Activated CD8-positive, alpha-beta memory T cell treated with anti-CD3 and anti-CD28 coated beads for 48 hours (primary cell): Measurements from ENCODE around the gene POLRMT.
A peak's percentile ranks its signal among the peaks of the same experiment; 100 is the strongest.

ENCODE experiments used
- DNase-seq, 3 experiments: peaks; one replicate each; pipeline ENCODE4 v3.0.0-alpha.2; 2020; ENCODE audit warnings: low read depth in 2 of 3, low spot score in 2 of 3

The POLRMT gene

DNA sequence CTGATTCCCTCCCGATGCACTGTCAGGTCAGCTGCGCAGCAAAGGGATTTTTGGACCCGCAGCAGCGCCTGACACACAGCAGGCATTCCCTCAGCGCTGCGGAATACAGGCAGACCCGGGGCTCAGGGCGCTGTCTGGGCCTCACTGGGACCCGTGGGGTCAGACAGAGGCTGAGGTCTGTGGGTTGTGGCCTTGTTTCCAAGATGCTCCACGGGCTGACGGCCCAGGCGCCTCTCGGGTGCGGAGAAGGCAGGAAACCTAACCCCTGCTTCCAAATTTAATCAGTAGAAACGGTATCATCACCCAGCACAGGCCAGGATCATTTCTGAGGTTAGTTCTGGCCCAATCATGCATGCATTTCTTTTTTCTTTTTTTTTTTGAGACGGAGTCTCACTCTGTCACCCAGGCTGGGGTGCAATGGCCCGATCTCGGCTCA lies 30.4 kb upstream of the POLRMT start:
- no peak for DNase-seq

DNA sequence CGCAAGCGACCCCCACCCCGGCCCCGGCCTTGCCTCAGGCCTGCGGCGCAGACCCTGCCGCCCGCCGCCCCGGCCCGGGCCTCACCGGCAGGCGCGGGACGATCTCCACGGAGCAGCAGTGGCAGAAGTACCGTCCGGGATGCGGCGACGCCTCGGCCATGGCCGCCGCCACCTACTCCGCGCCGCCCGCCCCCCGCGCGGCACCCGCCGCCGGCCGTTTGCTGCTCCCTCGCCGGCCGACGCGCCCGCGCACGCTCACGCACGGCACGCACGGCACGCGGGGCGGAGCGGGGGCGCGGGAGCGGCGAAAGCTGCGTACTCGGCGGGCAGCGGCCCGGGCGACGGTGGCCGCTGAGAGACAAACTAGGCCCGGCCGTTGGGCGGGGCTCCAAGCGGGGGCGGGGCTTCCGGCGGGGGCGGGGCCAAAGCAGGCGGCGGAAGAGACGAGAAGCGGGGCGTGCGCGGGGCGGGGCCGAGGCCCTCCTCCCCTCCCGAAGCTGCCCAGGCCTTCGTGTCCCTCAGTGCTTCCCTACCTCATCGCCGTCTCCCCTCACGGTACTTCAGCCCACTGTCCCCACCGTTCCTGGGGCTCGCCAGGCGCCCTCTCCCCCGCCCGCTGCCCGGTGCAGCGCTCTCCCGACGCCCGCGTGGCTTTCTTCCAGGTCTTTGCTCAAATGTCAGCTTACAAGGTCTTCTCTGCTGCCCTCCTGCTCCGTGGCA lies 29.8 kb upstream of the POLRMT start, which contains the start of gene RNF126:
TSS of gene RNF126 (minus strand) at position 253 of the 720 bp plus-strand sequence. CDS start at position 160, 93 bp downstream.
- peak; percentile 90 to 96 (median 93) for DNase-seq

DNA sequence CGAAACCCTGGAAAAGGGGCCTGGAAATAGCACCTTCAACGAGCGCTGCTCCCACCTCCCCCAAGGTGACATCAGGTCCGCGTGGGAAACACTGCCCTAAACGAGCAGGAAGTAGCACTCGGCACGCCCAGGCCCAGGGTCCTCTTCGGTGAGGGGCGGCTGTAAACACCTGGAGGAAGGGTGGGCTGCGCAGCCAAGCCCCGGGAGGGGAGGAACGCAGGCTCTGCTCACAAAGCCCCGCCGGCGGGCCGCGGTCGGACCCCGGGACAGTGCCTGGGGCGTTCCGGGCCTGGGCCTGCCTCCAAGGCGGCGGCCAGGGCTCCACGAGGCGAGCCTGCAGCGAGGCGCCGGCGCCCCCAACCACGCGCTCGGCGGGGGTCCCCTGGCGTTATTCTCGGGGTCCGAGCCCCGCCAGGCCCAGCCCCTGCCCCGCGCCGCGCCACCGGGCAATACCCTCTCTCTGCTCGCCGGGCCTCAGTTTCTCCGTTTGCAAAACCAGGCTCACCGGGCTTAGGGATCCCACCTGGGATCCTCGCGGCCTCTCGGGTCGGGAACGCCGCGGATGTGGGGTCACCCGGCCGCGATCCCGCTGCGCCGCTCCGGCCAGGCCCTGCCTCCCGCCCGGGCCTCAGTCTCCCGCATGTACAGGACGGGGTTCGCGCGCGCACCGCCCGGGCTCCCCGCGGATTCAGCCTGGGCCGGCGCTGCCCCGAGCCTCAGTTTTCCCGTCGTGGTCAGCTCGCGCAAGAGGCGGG lies 29.0 kb upstream of the POLRMT start:
- DNase-seq: peak in 2 of 3 experiments; percentile 53 to 54

DNA sequence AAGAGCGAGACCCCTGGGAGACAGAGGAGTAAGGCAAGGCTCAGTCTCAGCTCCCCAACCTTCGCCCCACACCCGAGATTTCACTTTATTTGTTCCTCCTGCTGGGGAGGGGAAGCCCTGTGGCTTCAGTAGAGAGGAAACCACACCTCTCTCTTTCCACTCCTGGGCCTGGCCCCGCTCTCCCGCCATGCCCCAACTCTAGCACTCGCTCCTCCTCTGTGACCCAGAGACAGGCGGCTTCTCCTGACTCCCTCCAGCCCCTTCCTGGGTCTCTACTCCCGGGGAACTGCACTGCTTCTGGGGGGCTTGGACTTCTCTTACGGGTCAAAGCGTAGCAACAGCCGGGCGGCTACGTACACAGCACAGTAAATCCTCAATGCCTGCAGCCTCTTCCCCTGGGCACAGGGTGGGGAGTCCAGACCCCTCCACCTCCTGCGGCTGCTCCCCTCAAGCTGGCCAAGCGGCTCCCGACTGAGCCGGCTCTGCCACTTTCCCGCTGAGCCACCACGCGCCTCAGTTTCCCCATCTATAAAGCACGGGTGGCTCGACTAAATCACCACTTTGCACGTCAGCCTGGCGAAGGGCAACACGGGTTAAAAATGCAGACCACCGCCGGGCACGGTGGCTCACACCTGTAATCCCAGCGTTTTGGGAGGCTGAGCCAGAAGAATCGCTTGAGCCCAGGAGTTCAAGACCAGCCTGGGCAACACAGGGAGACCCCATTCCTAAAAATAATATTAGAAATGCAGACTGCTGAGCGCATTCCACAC lies 28.3 kb upstream of the POLRMT start:
- DNase-seq: no peak

DNA sequence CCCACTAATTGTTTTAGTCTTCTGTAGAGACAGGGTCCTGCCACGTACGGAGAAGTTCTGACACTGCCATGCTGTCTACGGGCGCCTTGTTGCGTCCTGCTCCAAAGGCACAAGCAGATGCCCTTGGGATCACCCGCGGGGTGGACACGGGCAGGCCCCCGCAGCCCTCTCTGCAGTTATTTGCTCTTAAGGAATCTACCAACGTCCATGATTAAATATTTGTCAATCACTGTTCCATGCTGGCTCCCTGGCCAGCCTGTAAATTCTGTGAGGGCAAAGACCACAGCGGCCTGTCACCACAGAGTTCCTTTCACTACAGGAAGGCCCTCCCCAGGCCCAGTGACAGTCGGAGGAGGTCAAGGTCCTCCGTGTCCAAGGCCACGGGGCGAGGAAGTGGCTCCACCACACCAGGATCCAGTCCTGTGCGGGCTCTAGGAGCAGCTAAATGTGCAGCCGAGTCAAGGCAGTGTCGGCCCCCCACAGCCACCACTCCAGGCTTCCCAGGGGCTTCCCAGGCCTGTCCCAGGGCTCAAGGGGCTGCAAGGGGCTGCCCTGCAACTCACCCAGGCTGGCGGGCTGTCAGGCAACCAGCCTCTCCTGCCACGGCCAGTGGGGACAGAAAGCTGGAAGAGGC lies 27.6 kb upstream of the POLRMT start:
- DNase-seq: no peak

DNA sequence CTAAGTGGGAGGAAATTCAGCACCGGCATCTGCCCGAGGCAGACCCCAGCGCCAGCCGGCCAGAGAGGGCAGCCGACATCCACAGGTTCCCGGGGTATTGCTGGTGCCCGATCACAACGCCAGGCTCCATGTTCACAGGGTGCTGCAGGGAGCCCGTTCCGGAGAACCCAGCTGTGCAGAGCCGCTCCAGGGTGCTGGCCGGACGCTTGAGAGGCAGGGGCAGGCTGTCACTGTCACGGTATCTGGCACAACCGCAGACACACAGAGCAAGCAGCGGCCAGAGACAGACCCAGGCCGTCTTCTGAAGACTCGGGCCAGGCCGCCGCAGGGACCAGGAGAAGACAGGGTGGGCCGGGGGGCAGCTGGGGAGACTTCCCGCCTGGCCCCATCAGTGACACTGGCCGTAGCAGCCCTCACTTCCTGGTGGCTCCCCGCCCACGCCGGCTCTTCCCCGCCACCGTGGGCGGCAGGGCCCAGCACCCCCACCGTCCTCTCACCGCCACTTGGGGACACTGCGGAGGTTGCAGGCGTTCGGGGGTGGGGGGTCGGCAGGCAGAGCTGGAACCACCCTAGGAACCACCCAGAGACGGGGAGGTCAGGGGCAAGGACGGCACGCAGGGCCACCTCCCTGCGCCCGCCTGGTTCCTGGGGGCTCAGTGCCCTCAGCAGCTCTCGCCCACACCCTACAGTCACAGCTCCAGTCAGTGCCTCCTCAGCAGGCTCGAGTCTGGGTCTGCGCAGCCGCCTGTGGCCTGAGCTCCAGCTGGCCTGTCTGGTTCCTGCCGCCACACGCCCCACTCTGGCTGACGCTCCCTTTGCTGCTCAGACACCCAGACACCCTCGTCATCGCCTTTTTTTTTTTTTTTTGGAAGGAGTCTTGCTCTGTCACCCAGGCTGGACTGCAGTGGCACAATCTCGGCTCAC lies 25.8 kb upstream of the POLRMT start:
- no peak for DNase-seq

DNA sequence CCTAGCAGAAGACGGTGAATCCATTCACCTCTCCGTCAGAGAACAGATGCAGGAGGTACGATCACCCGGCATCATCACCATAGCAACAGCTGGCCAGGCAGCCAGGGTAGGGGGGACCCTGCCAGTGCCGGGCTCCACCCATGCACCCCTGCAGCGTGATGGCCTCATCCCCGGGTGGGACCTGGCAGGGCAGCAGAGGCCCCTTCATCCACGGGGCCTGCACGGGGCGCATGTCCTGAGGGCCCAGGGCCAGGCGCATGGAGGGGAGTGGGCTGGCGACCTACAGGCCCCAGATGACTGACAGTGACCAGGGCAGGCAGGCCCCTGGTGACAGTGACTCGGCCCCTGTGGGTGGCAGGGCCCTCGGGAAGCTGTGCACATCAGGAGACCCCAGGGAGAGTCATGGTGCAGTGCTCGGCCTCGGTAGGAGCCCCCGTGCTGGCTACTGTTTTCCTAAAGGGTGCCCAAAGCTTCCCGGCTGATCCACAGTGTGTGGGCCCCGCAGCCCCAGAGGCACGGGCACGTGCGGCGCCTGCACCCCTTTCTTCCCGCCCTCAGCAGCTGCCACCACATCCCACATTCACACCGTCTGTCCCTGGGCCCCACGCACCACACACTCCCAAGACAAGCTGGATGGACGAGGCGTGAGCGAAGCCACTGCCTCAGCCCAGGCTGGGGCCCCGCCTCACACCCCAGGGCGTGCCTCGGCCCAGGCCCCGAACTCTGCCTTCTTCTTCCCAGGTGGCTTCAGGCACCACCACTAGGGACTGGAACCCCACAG lies 24.9 kb upstream of the POLRMT start:
- DNase-seq: no peak

DNA sequence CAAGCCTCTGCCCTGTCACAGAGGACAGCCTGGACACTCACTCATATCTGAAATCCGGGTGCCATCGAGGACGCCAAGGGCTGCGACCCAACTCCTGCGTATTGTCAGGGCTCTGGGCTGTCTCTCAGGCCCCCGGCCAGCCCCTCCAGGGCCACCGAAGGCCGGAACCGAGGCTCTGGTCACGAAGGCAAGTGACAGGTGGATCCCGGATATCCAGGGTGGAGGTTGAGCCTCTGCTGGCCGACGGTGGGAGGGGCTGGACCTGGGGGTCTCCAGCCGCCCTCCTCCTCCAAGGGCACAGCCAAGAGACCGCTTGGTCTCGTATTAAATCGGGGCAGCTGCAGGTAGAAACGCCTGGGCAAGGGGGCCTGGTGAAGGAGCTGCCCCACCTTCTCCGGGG lies 24.3 kb upstream of the POLRMT start:
- no peak for DNase-seq

DNA sequence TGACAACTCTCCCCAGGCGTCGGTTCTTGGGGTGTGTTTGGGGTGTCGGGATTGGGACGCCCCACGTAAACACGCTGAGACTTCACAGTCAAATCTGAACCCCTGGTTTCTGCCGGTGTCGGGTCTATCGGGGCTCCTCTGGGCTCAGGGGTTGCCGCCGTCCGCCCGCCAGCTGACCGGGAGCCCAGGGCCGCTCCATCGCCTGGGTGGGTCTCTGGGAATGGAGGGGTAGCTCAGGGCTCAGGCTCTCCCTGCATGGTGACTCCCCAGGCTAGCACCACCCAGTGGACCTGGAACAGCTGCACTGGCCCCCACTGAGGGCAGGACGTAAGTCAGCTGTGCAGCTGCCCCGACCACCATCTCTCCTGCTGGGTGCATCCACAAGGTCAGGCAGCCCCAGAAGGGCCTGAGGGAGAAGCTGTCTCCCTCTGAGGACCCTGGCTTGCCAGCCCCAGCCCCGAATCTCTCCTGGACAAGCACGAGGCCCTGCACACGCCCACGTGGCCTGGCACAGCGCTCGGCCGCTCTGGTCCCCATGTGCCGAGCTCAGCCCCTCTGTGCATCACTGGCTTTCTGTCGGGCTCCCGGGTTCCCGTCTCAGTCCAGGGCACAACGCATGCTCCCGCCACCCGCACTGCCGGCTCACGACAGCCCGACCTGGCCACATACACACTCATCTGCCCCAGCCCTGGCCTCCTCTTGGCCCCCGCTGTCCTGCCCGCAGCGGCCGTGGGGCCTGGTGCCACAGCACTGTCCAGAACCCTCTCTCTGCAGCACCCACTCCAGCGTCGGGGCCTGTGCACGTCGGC lies 23.6 kb upstream of the POLRMT start:
- DNase-seq: no peak

DNA sequence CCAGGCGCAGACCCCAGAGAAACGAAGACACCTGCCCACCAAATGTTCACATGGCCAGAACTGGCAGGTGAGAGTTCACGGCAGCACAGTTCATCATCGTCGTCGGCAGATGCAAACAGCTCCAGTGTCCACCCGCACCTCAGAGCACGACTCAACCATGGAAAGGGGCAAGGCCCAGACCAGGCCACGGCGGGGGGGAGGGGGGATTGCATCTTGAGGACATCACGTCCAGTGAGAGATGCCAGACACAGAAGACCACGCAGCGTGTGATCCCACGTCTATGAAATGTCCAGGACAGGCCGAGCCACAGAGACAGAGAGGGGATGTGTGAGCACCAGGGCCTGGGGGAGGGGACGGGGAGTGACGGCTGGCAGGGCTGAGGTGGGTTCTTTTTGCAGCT lies 22.4 kb upstream of the POLRMT start:
- DNase-seq: no peak

DNA sequence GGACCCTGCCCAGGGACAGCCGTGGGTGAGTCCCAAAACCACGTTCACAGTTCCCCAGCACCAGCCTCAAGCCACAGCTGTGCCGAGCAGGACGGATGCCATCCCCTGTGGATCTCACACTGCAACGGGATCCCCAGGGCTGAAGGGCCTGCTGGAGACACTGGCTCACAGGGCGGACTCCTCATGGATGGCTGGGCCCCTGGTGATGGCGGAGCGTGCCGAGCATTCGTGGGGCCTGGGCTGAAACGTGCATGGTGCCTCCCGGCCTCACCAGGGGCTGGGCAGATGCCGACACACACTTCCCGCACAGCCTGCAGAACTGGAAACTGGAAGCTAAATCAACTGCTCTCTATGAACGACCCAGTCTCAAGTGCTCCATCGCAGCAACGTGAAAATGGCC lies 20.1 kb upstream of the POLRMT start:
- no peak for DNase-seq

DNA sequence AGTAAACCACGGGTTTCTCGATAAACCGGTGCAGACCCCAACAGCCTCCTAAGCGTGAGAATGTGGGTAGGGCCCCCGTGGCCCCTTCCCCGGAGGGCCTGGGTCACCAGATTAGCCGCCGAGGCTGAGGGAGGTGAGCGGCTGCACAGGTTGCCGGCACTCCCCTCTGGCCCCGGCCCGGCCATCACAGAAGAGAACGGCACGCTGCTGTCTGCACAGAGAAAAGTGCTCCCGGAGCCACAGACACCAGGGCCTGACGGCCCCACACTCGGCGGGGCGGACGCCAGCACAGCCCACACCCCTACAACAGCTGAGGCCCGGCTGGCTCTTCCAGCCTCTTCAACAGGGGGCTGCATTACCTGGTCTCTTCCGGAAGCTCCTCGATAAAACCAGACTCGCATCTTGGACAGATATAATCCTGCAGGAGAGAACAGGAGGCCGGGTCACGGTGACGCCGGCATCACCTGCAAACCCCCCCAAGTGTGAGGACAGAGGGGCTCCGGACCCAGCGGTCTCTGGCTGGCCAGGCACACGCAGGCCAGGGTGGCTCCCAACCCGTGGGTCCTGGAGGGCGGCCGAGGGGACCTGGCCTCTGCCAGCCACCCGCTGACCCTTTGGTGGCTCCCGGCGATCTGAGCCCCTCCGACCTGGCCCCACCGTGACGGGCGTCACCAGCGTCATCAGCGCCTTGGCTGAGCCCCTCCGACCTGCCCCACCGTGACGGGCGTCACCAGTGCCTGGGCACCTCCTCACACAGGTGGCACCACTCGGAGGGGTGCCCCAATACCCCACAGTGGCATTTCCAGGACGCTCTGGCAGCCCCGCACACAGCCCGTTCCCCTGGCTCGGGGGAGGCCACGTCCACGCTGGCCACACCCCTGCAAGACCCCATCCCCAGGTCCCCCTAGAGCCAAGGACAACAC lies 19.4 kb upstream of the POLRMT start:
- no peak for DNase-seq

DNA sequence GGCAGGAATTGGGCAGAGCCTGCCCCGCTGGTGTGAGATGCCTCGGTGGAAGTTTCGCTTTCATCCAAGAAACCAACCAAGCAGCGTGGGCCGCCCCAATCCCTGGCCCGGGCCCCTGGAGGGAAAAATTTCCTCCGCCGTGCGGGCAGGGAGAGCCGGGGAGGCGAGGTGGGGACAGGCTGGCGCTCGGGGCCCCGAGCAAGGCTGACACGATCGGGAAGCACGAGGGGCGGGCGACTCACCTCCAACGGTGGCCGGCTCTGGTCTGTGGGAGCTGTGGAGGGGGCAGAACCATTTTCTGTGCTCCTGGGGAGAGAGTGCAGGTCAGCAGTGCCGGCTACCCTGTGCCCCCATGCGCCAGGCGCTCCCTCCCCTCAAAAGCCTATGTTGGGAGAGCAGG lies 18.7 kb upstream of the POLRMT start:
- no peak for DNase-seq

DNA sequence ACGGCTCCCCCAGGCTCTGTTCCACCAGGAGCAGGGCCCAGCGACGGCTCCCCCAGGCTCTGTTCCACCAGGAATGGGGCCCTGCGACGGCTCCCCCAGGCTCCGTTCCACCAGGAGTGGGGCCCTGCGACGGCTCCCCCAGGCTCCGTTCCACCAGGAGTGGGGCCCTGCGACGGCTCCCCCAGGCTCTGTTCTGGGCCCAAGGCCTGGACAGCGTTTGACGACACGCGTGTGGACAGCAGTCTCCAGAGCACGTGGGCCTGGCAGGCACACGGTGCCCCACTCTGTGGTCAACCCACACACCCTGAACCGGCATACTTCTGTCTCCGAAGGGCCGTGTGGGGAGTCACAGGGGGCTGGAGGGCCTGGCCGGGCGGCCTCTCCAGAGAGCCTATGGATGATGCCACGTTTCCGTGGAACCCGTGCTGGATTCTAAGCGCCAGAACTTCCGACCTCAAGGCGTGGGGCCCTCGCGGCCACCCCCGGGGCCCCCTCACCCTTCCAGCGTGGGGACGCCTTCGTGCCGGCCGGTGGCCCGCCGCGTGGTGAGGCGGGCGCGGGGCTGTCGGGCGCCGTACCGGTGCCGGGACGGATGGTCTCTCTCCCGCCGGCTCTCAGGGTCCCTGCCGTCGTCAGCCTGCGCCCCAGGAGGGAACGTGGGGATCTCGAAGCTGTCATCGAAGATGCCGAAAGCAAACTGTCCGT lies 17.9 kb upstream of the POLRMT start:
- DNase-seq: no peak

DNA sequence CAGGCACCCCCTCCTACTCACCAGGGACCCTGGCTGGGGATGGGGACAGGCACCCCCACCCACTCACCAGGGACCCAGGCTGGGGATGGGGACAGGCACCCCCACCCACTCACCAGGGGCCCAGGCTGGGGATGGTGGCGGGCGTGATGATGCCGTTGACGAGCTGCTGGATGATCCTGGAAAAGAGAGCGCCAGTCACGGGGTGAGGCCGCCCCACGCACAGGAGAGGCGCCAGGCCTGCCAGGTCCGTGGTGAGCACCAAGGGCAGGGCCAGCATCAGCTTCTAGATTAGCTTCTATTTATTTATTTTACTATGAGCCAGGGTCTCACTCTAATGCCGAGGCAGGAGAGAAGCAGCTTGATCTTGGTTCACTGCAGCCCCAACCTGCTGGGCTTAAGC lies 16.8 kb upstream of the POLRMT start:
- DNase-seq: no peak

DNA sequence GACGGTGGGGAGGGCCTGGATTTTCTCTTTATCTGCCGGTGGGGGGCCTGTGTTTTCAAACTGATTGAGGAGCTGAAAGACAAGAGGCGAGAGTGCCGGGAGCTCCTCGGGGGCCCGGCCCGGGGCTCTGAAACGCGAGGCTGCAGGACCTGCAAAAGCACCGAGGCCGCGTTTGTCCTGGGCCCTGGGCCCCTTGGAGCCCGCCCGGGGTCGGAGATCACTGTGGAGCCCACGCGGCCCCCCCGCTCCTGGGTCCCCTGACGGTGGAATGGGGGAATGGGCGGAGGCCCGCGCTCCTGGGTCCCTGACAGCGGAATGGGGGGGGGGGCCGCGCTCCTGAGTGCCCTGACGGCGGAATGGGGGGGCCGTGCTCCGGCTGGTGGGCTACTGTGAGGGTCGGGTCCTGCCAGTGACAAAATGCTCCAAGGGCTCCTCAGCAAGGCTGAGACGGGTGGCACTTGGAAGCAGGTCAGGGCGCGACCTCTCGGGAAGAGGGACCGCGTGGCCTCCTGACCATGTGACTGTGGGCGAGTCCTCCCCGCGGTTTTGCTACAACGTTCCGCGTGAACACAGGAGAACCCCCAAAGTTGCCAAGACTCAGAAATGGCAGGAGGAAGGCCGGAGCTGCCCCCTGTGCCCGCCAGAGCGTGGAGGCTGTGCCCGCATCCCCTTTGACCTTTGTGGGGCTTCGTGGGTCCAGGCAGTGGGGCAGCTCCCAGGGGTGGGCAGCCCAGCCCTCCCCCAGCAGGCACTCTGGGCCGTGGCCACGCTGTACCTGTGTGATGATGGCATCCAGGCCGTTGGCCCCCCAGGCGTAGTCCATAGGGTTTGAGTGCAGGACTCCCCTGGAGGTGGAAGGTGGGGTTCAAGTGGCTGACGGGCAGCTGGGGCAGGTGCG lies 15.8 kb upstream of the POLRMT start:
- DNase-seq: no peak
